HG03108 (cell line): ENCODE data around the gene KIAA1755.

ENCODE experiments used
- ATAC-seq: cut with Tn5 transposase; IDR thresholded peaks from one replicate; pipeline ENCODE4 v1.9.1; 2021; ENCODE audit warnings: moderate library complexity; ENCODE audit not compliant: unreplicated experiment

The KIAA1755 gene

GRCh38 chr20:38260378-38261053 lies at the start of gene KIAA1755:
Gene KIAA1755, minus strand, starts transcription at chr20:38260735. Its CDS starts 235 bp downstream, at chr20:38260500.
- ATAC-seq, result no peak

- ATAC-seq, result no peak
These were observed 47.9 kb upstream of the KIAA1755 start for GRCh38 chr20:38308447-38308846.

- ATAC-seq, result no peak
These were observed 47.5 kb upstream of the KIAA1755 start for GRCh38 chr20:38308047-38308438.

- no peak for ATAC-seq
These were observed 47.0 kb upstream of the KIAA1755 start for GRCh38 chr20:38307371-38308046.

GRCh38 chr20:38306379-38306778 lies 45.8 kb upstream of the KIAA1755 start:
- ATAC-seq, result no peak

- ATAC-seq, result no peak
These were observed 45.0 kb upstream of the KIAA1755 start for GRCh38 chr20:38305541-38305940.

GRCh38 chr20:38304845-38305447 lies 44.4 kb upstream of the KIAA1755 start:
- no peak for ATAC-seq

GRCh38 chr20:38303908-38304379 lies 43.4 kb upstream of the KIAA1755 start, which contains the start of gene BPI:
Gene BPI, plus strand, starts transcription at chr20:38304156. Its CDS starts 68 bp downstream, at chr20:38304224.
- ATAC-seq, result no peak

- ATAC-seq, result no peak
These were observed 42.3 kb upstream of the KIAA1755 start for GRCh38 chr20:38302786-38303185.

- ATAC-seq, result no peak
These were observed 40.8 kb upstream of the KIAA1755 start for GRCh38 chr20:38301309-38301708.

GRCh38 chr20:38300438-38300837 lies 39.9 kb upstream of the KIAA1755 start:
- no peak for ATAC-seq

- no peak for ATAC-seq
These were observed 39.4 kb upstream of the KIAA1755 start for GRCh38 chr20:38299963-38300362.

GRCh38 chr20:38298768-38299288 lies 38.3 kb upstream of the KIAA1755 start:
- no peak for ATAC-seq

- no peak for ATAC-seq
These were observed 37.6 kb upstream of the KIAA1755 start for GRCh38 chr20:38297916-38298674.

GRCh38 chr20:38296433-38296832 lies 35.9 kb upstream of the KIAA1755 start:
- ATAC-seq, result no peak

GRCh38 chr20:38295811-38296210 lies 35.3 kb upstream of the KIAA1755 start:
- ATAC-seq, result no peak

GRCh38 chr20:38294076-38294591 lies 33.6 kb upstream of the KIAA1755 start:
- ATAC-seq, result no peak

- no peak for ATAC-seq
These were observed 33.0 kb upstream of the KIAA1755 start for GRCh38 chr20:38293491-38294065.

GRCh38 chr20:38291966-38292365 lies 31.4 kb upstream of the KIAA1755 start:
- ATAC-seq, result no peak
